HG03571 (cell line): ENCODE measurements around the gene FBXL17.
A peak's percentile ranks its signal among the peaks of the same experiment; 100 is the strongest.
"Not testable (repeated sequence)": the region's sequence is repeated elsewhere in the genome, so short reads cannot be mapped to it uniquely, and the experiment has no call there.

Source experiments
- ATAC-seq: cut with Tn5 transposase; IDR thresholded peaks from one replicate; pipeline ENCODE4 v1.9.1; 2021; ENCODE audit not compliant: unreplicated experiment

FBXL17 gene

DNA sequence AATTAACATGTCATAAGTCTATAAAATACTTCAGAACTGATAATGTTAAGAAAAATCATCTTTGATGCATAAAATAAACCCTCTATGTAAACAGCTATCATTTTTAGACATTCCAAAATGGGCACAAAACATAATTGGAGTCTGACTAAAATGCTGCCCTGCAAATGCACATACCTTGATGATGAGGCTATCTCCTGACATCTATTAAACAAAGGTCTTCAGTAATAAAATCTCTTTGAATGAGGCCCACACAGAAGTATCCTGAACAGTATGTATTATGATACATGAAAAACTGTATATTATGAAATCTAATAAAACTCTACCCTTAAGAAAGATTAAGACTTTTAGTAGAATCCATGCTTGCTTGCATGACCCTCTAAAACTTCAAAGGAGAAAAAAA, 66.1 kb downstream of the FBXL17 start:
- no peak for ATAC-seq

DNA sequence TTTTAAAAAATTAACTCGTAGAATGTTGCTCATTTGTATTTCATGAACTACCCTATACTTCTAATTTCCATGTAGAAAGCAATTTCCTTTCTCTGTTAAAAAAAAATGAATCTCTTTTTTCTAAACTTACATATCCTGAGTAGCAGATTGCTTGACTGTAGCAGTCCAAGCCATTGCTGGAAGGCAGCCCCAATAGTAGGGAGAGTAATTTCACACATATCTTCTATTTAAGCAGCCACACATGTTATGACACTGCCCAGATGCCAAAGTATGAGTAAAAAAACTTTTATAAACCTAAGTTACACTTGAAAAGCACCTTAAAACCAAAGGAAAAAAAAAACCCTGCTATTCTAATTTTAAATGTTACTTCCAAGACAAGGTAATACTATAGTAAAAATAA, 69.6 kb downstream of the FBXL17 start:
- no peak for ATAC-seq

DNA sequence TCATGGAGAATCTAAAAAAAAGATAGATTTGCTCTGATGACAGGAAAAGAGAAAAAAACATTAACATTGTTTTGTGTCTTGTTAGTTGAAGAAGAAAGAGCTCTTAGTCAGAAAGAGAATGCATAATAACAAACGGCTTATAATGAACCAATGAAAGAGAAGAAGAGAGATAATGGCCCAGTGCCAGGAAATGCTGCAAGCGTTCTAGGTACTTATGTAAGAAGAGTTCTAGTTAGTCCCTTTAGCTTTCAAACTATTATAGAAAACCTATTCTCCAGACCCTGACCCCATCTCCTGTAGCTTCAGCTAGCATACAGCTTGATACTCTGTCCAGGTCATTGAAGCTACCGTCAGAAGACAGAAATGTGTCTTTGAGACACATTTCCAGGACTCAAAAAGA, 70.2 kb downstream of the FBXL17 start:
- ATAC-seq = no peak

DNA sequence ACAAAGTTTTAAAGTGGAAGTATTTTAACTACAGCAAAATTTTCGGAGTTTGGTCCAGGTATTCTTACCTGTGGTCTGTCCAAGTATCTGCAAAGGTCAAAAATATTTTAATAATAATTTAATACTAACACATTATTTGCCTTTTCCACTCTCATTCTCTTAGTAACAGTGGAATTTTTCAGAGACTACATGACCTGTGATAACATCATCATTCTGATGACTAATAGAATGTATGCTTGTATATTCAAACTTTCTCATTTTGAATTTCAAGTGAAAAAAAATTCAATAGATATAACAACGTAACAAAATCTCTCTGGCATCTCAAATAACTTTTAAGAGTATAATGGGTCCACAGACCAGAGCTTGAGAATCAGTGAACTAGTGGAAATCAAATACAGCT, 78.3 kb downstream of the FBXL17 start:
- no peak for ATAC-seq

DNA sequence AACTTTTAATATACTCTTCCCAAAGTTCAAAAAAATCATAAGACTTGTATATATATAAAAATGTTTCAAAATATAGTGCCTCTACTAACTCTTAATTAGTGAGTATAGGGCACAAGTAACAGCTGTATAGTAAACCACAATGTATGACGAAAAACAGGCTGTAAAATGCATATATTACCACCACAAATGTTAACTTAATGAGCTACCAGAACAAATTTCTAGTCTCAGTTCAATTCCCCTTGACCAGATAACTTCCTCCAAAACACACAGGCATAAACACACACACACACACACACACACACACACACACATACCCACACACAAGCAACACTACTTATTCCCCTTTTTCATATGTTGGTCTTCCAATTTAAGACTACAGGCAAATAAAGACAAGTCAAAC, 78.8 kb downstream of the FBXL17 start:
- no peak for ATAC-seq

DNA sequence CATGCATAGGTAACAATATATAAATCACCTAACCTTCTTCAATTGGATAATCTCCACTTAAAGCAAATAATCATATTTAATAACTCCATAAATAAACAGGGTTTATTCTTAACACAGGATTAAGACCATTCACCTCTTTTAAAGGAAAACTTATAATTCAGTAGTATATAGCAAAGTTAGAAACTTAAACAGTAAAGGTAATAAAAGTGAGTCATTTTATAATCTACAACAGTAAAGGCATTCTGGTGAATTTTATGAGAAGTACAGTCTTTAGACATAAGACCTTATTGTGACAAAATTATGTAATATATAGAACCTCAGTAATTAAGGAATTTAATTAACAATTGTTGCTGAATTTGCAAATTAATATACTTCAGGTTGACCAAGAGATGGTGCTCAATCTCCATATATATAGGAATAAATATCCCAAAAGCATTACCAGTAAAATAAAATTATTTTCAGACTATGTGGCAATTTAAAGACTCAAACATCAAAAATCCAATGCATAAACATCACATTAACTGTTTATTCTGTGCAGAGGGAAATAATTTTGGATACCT, 84.8 kb downstream of the FBXL17 start:
- no peak for ATAC-seq

DNA sequence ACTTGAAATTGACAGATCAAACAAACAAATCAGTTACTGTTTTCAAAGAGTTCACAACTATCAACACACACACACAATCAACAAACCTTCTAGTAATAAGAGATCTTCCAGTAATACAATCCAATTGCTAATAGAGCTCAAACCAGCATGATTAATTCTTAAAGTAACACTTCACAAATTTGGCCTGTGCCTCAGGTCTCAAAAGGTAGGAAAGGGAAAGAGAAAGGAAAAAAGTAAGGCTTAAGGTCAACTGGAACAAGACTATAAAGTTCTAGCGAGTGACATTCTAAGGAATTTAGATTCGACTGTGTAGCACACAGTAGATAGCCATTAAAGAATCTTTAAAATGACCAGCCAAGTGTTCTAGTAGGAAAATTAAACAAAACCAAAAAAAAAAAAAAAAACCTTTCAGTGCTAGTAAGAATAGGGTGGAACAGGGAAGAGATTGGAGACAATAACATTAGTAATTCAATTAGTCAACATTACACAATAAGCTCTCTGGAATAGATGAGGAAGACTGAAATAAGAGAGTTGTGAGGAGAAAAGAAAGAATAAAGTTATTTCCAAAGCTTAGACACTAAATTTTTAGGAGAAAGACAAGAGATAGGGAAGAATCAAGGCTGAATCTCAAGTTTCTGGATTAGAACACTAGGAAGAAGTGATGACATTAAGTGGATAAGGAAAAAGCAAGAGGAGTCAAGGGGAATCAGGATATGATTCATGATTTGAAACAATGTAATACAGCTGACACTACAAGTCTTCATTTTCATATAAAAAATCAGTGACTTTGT, 86.1 kb downstream of the FBXL17 start:
- no peak for ATAC-seq

DNA sequence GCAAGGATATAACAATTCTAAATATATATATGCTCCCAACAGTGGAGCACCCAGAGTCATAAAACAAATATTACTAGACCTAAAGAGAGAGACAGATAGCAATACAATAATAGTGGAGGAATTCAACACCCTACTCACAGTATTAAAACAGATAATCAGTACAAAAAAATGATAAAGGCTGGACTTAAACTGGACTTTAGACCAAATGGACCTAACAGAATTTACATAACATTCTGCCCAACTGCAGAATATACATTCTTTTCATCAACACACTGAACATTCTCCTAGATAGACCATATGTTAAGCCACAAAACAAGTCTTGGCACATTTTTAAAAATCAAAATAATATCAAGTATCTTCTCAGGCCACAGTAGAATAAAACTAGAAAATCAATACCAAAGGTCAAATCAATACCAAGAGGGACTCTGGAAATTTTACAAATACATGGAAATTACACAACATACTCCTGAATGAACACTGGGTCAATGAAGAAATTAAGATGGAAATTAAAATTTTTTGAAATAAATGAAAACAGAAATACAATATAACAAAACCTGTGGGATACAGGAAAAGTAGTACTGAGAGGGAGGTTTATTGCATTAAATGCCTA, 100.8 kb downstream of the FBXL17 start:
- no peak for ATAC-seq

DNA sequence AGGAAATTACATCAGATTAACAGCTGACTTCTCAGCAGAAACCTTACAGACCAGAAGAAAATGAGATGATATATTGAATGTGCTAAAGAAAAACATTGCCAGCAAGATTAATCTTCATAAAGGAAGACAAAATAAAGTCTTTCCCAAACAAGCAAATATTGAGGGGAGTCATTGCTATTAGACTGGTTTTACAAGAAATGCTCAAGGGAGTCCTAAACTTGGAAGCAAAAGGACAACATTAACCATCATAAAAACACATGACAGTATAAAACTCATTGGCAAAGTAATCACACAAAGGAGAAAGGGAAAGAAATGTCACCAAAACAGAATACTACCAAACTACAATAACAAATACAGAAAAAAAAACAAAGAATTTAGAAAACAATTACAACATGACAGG, 101.7 kb downstream of the FBXL17 start:
- no peak for ATAC-seq

DNA sequence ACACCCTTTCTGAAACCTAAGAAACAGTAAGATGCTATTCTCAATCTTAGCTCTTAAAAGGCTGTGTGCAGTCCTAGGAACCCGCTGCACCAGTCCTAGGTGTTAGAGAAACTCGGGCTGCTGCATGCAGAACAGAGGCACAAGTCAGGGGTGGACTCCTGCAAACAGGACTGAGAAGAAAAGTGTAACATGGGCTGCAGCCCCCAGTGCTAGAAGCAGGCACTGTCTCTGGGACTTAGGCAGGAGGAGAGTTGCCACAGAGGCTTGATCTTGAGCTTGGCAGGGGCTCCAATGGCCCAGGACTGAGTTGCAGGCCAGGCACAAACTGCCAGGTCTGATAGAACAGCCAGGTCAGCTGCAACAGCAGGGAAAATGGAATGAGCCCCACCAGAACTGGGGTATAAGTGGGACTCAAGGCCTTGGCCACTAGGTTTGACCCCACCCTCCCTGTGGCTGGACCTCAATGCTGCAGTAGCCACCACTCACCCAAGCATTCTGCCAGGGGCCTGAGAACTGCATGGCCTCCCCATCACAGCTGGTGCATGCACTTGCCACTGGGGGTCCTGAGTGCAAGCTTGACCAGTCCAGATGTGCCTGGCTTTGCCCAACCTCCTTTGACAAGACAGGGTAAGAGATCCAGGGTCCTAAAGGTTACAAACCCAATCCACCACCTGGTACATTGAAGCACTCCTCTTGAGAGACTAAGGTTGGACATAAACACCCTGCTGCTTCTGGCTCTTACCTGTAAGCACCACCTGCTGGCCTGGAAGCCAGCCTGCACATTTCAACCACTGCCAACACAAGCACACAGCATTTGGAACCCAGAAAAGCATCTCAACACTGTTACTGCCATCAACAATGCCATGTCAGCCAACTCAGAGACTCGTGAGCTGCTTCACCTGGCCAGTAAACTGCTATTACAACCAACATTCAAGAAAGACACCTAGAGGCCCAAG, 103.3 kb downstream of the FBXL17 start:
- no peak for ATAC-seq

DNA sequence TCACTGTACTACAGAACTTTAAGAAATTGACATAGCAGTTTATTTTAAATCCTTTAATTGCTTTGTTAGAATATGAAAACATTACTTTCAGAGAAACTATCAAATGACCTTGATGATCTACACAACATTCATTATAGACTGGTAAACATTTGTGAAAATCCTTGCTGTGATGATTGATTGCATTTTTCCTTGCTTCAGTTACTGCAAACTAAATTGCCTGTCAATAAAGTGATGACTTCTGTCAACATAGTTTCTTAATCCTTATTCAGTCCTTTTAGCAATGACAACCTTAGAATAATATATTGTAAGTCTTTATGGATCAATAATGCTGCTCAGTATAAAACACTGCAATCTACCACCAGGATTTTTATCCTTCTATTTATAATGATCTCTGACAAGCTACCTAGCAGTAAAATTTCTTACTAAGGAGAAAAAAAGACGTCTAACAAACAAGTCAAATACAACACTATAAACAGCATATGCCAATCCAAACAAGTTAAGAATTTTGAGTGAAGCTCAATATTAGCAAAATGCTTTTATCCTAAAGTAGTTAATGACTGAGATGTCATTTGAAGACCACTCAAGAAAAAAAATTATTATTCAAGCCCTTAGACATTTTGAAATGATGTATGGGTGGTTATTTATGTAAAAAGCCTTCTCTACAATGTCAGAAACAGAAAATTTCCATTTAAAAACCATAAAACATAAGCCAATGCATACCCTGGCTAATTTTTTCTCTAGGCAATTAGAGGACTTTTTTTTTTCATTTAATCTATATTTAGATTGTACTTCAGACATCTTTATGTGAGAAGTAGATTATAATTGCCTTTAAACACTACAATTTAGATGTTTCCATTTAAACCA, 105.5 kb downstream of the FBXL17 start:
- ATAC-seq = no peak

DNA sequence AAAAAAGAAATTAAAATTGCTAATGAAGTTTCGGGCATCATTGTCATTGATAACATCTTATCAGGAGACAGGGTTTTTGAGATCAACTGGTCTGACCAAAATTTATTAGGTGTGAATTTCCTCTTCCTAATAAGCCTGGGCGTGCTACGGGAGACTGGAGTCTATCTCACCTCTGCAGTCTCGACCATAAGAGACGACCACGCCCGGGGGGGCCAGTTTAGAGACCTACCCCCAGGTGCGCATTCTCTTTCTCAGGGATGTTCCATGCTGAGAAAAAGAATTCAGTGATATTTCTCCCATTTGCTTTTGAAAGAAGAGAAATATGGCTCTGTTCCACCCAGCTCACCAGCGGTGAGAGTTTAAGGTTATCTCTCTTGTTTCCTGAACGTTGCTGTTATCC, 107.8 kb downstream of the FBXL17 start:
- ATAC-seq = not testable (repeated sequence)

DNA sequence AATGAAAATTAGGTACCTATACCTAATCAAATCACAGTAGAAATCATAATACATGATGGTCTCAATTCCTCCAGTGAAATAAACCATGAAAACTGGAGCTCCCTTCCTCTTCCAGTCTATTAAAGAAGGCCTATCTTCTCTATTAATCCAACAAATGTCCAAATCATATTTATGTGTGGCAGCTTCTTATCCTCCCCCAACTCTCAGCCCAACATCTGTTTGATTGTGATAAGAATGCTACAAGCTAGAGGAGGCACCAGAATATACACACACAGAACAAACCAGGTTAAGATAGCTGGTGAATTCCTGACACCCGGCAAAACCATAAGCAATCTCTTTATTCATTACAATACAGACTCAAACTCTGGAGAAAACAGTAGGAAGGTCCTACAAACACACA, 110.8 kb downstream of the FBXL17 start:
- ATAC-seq = no peak

DNA sequence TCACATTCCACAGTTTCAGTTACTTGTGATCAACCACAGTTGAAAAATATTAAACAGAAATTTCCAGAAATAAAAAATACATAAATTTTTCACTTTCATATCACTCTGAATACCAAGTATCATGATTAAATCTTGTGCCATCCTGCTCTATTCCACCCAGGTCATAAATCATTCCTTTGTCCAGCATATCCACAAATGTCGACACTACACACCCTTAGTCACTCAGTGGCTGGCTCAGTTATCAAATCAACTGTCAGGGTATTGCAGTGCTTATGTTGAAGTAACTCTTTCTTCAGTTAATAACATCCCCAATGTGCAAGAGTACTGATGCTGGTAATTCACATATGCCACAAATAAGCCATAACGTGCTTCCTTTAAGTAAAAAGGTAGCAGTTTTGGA, 115.7 kb downstream of the FBXL17 start:
- no peak for ATAC-seq

DNA sequence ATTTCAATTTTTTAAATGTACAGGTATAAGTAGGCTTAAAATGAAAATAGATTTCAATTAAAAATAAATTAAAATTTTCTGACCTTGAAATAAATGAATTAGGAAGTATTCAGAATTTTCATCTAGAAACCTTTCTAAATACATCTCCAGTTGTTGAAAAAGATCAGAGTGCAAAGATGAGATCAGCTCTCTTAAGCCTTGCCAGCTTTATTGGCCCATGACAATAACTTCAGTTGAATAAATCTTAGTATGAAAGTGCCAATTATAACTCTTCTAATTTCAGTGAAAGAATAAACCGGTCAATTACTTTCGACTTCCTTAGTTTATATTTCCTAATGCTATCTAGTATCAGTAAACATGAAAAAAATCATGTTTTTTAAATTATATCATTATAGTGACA, 117.4 kb downstream of the FBXL17 start:
- ATAC-seq = no peak

DNA sequence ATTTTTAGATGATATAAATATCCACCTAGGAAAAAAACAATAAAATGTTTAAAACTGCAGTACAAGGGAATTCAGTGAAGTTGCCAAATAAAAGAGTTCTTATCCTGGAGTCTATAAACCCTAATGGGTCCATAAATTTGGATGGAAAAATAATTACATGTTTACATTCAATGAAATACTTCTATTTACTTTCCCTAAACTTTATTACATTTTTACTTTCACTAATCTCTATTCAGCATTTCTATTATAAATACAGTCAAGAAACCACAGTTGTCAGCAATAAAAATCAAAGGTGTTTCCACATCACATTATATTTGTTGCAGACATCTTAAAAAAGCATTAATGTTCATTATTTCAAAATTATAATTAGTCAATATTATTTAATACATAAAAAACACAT, 118.6 kb downstream of the FBXL17 start:
- no peak for ATAC-seq

DNA sequence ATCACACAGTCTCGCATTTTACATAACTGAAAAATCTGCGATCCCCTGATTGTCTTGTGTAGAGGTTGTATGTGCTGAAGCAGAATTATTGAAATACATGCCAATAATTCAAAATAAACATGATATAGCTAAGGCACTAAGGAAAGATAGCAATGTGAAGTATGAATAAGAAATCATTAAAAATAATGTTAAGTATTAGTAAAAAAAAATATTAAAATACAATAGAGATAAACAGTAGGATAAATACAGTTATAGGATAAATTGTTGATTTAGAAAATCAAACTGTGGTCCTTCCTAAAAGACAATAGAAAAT, 121.1 kb downstream of the FBXL17 start:
- no peak for ATAC-seq

DNA sequence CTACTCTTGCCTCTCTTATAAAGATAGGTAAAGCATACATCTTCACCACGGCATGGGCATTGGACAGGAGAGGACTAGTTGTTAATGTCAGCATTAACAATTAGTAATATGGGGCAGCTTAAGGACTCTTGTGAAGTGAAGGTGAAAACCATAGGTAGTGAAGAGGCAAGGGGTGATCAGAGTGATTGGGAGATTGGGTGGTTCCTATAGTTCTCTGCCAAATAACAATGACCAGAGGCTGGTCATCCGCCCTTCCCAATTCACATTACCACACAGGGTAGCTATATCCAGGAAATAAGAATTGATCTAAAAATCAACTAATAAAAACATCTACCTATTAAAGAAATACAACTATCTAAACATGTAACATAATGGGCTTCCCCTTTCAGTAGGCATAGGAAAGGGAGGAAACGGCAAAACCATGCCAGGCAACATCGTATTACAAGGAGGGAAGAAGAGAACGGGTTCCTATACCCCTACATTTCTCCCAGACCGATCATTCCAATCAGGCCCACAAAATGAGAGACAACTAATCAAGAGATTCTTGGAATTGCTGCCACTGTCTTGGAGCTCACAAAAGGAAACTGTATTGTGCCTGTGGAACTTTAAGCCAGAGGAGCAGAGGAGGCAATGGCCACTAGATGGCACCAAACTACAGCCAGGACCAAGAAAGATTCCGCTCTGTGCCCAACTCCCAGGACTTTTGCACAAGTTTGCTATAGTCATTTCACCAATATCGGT, 121.6 kb downstream of the FBXL17 start:
- peak; percentile 86 for ATAC-seq

DNA sequence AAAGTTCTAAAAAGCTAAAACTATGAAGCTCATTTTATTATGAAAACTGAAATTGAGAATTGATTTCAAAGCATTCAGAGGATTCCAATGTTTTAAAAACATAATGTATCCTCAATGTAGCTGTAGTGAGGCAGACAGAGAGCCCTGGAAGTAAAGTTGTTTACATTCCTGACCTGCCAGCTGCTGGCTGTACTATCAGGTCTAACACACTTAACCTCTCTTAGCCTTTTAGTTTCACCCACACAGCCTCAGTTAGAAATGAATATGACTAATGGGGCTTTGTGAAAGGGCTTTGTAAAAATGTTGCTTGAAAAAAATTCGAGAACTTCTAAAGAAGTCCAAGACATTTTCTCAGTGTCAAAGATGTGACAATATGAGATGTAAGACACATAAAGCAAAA, 122.6 kb downstream of the FBXL17 start:
- ATAC-seq = no peak

DNA sequence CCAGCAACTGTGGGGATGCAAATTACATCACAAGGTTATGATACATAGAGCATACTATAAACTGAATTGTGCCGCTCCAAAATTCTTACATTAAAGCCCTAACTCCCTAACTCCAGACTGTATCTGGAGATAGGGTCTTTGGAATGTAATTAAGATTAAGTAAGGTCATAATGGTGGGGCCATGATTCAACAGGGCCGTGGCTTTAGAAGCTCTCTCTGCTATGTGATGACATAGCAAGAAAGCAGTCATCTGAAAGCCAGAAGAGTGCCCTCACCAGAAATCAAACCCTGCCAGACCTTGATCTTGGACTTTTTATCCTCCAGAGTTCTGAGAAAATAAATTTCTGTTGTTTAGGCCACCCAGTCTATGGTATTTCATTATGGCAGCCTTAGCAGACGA, 123.9 kb downstream of the FBXL17 start:
- no peak for ATAC-seq
